Measurements from ENCODE around the gene CKMT1B. TPM values are rescaled to one million over a fixed set of nuclear protein-coding genes. Genes with fewer than 3 reads are reported as not detected.

The CKMT1B gene
- total and polyA plus RNA-seq, 10 of the 15 experiments (the other 5 are each of a cell fraction or from before 2014, with no cell fraction given) = 0.07 to 0.35 (median 0.21) TPM; not detected in 3

DNA sequence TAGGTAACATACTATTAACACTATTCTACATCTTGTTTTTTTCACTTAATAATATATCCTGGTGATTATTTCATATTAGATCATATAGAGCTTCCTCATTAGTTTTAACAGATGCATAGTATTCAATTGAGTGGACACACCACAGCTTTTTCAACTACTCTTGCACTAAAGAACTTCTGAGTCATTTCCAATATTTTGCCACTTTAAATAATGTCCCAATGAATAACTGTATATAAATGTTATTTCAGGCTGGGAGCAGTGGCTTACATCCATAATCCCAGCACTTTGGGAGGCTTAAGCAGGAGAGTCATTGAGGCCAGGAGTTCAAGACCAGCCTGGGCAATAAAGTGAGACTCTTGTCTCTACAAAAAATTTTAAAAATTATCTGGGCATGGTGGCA is 49.6 kb upstream of the CKMT1B start (continued):
- TF ChIP-seq, protein P1, sequence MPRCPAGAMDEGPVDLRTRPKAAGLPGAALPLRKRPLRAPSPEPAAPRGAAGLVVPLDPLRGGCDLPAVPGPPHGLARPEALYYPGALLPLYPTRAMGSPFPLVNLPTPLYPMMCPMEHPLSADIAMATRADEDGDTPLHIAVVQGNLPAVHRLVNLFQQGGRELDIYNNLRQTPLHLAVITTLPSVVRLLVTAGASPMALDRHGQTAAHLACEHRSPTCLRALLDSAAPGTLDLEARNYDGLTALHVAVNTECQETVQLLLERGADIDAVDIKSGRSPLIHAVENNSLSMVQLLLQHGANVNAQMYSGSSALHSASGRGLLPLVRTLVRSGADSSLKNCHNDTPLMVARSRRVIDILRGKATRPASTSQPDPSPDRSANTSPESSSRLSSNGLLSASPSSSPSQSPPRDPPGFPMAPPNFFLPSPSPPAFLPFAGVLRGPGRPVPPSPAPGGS (IDR thresholded peaks at IDR 0.05; ENCODE audit: borderline replicate concordance, insufficient read depth, low read depth, low read length, poor library complexity, severe bottlenecking) = no peak
- TF ChIP-seq HDAC2 (IDR thresholded peaks at IDR 0.05) (no peak), SMARCA5 (IDR thresholded peaks at IDR 0.05) (no peak), EP300 (IDR thresholded peaks at IDR 0.05; ENCODE audit: borderline replicate concordance in 1 of 2, control insufficient read depth in 1 of 2, low read depth in 2 of 2, low read length in 2 of 2) (no peak), CREB1 (IDR thresholded peaks at IDR 0.05; ENCODE audit: low read depth) (no peak), SMAD5 (IDR thresholded peaks at IDR 0.05; ENCODE audit: low read depth) (no peak), BRCA1 (IDR thresholded peaks at IDR 0.05; ENCODE audit: low read depth, low read length) (no peak), FOXM1 (IDR thresholded peaks at IDR 0.05; ENCODE audit: low read depth, low read length) (no peak), SIN3A (IDR thresholded peaks at IDR 0.05; ENCODE audit: low read depth, low read length) (no peak), SIX5 (IDR thresholded peaks at IDR 0.05; ENCODE audit: low read depth, low read length, severe bottlenecking) (no peak)
- TF ChIP-seq, protein P2, sequence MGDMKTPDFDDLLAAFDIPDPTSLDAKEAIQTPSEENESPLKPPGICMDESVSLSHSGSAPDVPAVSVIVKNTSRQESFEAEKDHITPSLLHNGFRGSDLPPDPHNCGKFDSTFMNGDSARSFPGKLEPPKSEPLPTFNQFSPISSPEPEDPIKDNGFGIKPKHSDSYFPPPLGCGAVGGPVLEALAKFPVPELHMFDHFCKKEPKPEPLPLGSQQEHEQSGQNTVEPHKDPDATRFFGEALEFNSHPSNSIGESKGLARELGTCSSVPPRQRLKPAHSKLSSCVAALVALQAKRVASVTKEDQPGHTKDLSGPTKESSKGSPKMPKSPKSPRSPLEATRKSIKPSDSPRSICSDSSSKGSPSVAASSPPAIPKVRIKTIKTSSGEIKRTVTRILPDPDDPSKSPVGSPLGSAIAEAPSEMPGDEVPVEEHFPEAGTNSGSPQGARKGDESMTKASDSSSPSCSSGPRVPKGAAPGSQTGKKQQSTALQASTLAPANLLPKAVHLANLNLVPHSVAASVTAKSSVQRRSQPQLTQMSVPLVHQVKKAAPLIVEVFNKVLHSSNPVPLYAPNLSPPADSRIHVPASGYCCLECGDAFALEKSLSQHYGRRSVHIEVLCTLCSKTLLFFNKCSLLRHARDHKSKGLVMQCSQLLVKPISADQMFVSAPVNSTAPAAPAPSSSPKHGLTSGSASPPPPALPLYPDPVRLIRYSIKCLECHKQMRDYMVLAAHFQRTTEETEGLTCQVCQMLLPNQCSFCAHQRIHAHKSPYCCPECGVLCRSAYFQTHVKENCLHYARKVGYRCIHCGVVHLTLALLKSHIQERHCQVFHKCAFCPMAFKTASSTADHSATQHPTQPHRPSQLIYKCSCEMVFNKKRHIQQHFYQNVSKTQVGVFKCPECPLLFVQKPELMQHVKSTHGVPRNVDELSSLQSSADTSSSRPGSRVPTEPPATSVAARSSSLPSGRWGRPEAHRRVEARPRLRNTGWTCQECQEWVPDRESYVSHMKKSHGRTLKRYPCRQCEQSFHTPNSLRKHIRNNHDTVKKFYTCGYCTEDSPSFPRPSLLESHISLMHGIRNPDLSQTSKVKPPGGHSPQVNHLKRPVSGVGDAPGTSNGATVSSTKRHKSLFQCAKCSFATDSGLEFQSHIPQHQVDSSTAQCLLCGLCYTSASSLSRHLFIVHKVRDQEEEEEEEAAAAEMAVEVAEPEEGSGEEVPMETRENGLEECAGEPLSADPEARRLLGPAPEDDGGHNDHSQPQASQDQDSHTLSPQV (IDR thresholded peaks at IDR 0.05) = no peak
- TF ChIP-seq, protein P3, sequence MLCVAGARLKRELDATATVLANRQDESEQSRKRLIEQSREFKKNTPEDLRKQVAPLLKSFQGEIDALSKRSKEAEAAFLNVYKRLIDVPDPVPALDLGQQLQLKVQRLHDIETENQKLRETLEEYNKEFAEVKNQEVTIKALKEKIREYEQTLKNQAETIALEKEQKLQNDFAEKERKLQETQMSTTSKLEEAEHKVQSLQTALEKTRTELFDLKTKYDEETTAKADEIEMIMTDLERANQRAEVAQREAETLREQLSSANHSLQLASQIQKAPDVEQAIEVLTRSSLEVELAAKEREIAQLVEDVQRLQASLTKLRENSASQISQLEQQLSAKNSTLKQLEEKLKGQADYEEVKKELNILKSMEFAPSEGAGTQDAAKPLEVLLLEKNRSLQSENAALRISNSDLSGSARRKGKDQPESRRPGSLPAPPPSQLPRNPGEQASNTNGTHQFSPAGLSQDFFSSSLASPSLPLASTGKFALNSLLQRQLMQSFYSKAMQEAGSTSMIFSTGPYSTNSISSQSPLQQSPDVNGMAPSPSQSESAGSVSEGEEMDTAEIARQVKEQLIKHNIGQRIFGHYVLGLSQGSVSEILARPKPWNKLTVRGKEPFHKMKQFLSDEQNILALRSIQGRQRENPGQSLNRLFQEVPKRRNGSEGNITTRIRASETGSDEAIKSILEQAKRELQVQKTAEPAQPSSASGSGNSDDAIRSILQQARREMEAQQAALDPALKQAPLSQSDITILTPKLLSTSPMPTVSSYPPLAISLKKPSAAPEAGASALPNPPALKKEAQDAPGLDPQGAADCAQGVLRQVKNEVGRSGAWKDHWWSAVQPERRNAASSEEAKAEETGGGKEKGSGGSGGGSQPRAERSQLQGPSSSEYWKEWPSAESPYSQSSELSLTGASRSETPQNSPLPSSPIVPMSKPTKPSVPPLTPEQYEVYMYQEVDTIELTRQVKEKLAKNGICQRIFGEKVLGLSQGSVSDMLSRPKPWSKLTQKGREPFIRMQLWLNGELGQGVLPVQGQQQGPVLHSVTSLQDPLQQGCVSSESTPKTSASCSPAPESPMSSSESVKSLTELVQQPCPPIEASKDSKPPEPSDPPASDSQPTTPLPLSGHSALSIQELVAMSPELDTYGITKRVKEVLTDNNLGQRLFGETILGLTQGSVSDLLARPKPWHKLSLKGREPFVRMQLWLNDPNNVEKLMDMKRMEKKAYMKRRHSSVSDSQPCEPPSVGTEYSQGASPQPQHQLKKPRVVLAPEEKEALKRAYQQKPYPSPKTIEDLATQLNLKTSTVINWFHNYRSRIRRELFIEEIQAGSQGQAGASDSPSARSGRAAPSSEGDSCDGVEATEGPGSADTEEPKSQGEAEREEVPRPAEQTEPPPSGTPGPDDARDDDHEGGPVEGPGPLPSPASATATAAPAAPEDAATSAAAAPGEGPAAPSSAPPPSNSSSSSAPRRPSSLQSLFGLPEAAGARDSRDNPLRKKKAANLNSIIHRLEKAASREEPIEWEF (IDR thresholded peaks at IDR 0.05; ENCODE audit: insufficient replicate concordance, low read depth, low read length) = no peak
